NT2/D1 (cell line): Measurements from ENCODE around the gene NR3C2.

Experiments used
- DNase-seq: peaks from one replicate; pipeline ENCODE4 v3.0.0-alpha.2; 2011; ENCODE audit warnings: low read depth, low spot score
- H3K27me3 ChIP-seq: 2 replicates; pipeline ENCODE4 v1.6.0; 2011; ENCODE audit warnings: mild to moderate bottlenecking; ENCODE audit not compliant: insufficient read length, insufficient read depth
- H3K36me3 ChIP-seq: 2 replicates; pipeline ENCODE4 v1.6.1; 2011; ENCODE audit warnings: mild to moderate bottlenecking, low read length, mixed read lengths; ENCODE audit not compliant: insufficient read depth, insufficient read length
- H3K4me1 ChIP-seq: 2 replicates; pipeline ENCODE4 v1.5.1; 2011; ENCODE audit not compliant: insufficient read depth, insufficient read length
- H3K4me3 ChIP-seq: 2 replicates; pipeline ENCODE4 v1.5.1; 2011; ENCODE audit warnings: low read depth; ENCODE audit not compliant: insufficient read length
- H3K9ac ChIP-seq: 2 replicates; pipeline ENCODE4 v1.6.0; 2011; ENCODE audit warnings: low read depth; ENCODE audit not compliant: insufficient read length
- H3K9me3 ChIP-seq: 2 replicates; pipeline ENCODE4 v1.5.1; 2011; ENCODE audit warnings: mild to moderate bottlenecking, low read length; ENCODE audit not compliant: insufficient read depth
- SUZ12 ChIP-seq: IDR thresholded peaks from 2 replicates; pipeline ENCODE4 v1.6.1; 2011; ENCODE audit not compliant: insufficient read length, insufficient read depth; ENCODE audit errors: extremely low read depth
- YY1 ChIP-seq: IDR thresholded peaks from 2 replicates; pipeline ENCODE4 v1.6.1; 2011; ENCODE audit not compliant: insufficient read length, insufficient read depth
- ZNF274 ChIP-seq: IDR thresholded peaks from 2 replicates; pipeline ENCODE4 v1.6.1; 2011; ENCODE audit warnings: mild to moderate bottlenecking, low read depth, low read length

NR3C2 gene

GRCh38 chr4:148162519-148162918, 279.7 kb downstream of the NR3C2 start:
- DNase-seq = no peak
- Histone ChIP-seq H3K36me3 (no peaks in the 10 kb centered on the region), H3K9ac (no peak overlapping the region), H3K4me1 (no peaks in the 10 kb centered on the region), H3K27me3 (no peaks in the 10 kb centered on the region), H3K9me3 (no peaks in the 10 kb centered on the region), H3K4me3 (no peak overlapping the region)
- TF ChIP-seq YY1 (no peak), ZNF274 (no peak), SUZ12 (no peak)

- Histone ChIP-seq H3K9ac (no peak overlapping the region), H3K36me3 (no peaks in the 10 kb centered on the region), H3K4me3 (no peak overlapping the region), H3K27me3 (no peaks in the 10 kb centered on the region), H3K9me3 (no peaks in the 10 kb centered on the region), H3K4me1 (no peaks in the 10 kb centered on the region)
- no peak for TF ChIP-seq SUZ12
- TF ChIP-seq ZNF274 = no peak
- TF ChIP-seq YY1 = no peak
- no peak for DNase-seq
These were observed 280.6 kb downstream of the NR3C2 start for GRCh38 chr4:148161601-148162000.

GRCh38 chr4:148159793-148160192, 282.4 kb downstream of the NR3C2 start:
- TF ChIP-seq SUZ12 = no peak
- no peak for TF ChIP-seq YY1
- TF ChIP-seq ZNF274 = no peak
- H3K36me3 ChIP-seq = no peaks in the 10 kb centered on the region
- no peak overlapping the region for H3K9ac ChIP-seq
- no peak for DNase-seq
- no peak overlapping the region for H3K4me3 ChIP-seq
- H3K9me3 ChIP-seq = no peaks in the 10 kb centered on the region
- H3K27me3 ChIP-seq = no peaks in the 10 kb centered on the region
- no peaks in the 10 kb centered on the region for H3K4me1 ChIP-seq

- TF ChIP-seq SUZ12 (no peak), ZNF274 (no peak), YY1 (no peak)
- H3K4me1 ChIP-seq = no peaks in the 10 kb centered on the region
- no peaks in the 10 kb centered on the region for H3K36me3 ChIP-seq
- no peak overlapping the region for H3K9ac ChIP-seq
- H3K27me3 ChIP-seq = no peaks in the 10 kb centered on the region
- no peaks in the 10 kb centered on the region for H3K9me3 ChIP-seq
- no peak for DNase-seq
- H3K4me3 ChIP-seq = no peak overlapping the region
These were observed 287.4 kb downstream of the NR3C2 start for GRCh38 chr4:148154769-148155168.

DNA sequence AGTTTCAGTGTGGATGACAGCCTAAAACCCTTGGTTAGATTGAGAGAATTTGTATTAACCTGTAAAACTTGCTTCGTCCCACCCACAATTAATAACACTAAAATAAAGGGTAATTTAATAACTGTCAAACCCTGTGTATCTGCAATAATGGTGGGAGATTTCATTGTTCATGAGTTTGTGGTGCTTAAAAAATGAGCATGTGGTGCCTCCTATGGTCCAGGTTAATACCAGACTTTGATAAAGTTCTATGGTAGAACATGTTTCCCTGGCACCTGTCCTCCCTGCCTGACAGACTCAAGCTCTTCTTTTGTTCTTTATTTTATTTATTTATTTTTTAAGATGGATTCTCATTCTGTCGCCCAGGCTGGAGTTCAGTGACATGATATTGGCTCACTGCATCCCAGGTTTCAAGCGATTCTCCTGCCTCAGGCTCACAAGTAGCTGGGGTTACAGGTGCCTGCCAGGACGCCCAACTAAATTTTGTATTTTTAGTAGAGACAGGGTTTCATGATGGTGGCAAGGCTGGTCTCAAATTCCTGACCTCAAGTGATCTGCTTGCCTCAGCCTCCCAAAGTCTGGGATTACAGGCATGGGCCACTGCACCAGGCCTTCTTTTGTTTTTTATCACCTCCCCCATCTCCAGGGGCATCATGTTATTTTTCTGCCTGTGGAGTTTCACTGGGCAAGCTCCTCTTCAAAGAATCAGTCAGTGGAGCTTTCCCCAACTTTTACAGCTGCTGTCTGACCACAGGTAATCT, 289.2 kb downstream of the NR3C2 start:
- no peak overlapping the region for H3K4me3 ChIP-seq
- H3K9ac ChIP-seq = no peak overlapping the region
- no peak for TF ChIP-seq YY1
- no peak for TF ChIP-seq SUZ12
- TF ChIP-seq ZNF274 = no peak
- H3K36me3 ChIP-seq = no peaks in the 10 kb centered on the region
- H3K27me3 ChIP-seq = no peaks in the 10 kb centered on the region
- H3K4me1 ChIP-seq = no peaks in the 10 kb centered on the region
- no peak for DNase-seq
- H3K9me3 ChIP-seq = no peaks in the 10 kb centered on the region

DNA sequence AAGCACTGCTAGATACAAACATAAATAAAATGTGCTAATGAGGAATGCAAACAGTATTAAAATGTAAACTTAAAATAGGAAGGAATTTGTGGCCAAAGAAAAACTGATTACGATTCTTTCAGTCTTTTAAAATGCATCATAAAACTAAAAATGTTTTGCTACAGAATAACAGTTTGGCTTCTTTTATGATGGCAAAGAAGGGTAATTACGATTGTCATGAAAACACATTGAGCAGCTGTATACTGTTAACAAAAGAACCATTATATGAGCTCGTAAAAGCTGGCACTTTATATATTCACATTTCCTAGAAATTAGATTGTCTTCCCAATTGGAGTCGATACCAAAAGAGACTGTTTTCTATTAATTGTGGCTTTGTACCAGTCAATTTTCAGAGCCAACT, 290.4 kb downstream of the NR3C2 start:
- no peak for DNase-seq
- H3K9ac ChIP-seq = no peak overlapping the region
- H3K36me3 ChIP-seq = no peaks in the 10 kb centered on the region

DNA sequence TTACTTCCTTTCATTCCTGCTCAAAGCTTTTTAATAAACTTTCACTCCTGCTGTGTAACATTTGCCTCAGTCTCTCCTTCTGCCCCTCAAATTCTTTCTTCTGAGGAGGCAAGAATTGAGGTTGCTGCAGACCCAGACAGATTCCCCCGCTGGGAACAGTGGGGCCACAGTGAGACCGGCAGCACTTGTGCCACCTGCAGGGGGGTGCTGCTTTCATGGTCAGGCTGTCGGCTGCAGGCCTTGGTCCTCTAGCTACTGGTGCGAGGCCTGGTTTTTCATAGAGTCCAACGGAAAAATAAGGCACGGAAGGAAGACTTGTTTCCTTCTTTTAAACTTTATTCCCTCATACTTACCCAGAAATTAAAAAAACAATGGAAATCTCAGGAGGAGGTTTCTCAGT, 296.7 kb downstream of the NR3C2 start:
- TF ChIP-seq SUZ12 (no peak), ZNF274 (no peak), YY1 (no peak)
- H3K4me1 ChIP-seq = no peaks in the 10 kb centered on the region
- no peaks in the 10 kb centered on the region for H3K27me3 ChIP-seq
- no peak overlapping the region for H3K9ac ChIP-seq
- DNase-seq = no peak
- no peaks in the 10 kb centered on the region for H3K36me3 ChIP-seq
- no peak overlapping the region for H3K4me3 ChIP-seq
- H3K9me3 ChIP-seq = no peaks in the 10 kb centered on the region

More for the DNA sequence above, 290.4 kb downstream of the NR3C2 start:
- Histone ChIP-seq H3K4me3 (no peak overlapping the region), H3K27me3 (no peaks in the 10 kb centered on the region), H3K4me1 (no peaks in the 10 kb centered on the region), H3K9me3 (no peaks in the 10 kb centered on the region)
- no peak for TF ChIP-seq SUZ12
- TF ChIP-seq ZNF274 = no peak
- no peak for TF ChIP-seq YY1

GRCh38 chr4:148143174-148143573, 299.0 kb downstream of the NR3C2 start:
- H3K4me1 ChIP-seq = no peaks in the 10 kb centered on the region
- H3K9me3 ChIP-seq = no peaks in the 10 kb centered on the region
- H3K36me3 ChIP-seq = no peaks in the 10 kb centered on the region
- no peaks in the 10 kb centered on the region for H3K27me3 ChIP-seq
- DNase-seq = no peak
- no peak overlapping the region for H3K9ac ChIP-seq
- no peak overlapping the region for H3K4me3 ChIP-seq
- no peak for TF ChIP-seq YY1
- no peak for TF ChIP-seq ZNF274
- no peak for TF ChIP-seq SUZ12
